ENCODE data around the gene ETV3. TPM values are rescaled to one million over a fixed set of nuclear protein-coding genes. Genes with fewer than 3 reads are reported as not detected.

ETV3 gene
- total and polyA plus RNA-seq, 2 of the 4 experiments (the other 2 are of a cell fraction) = 6.4 to 14.7 TPM

- no peak for TF ChIP-seq SMC3 (IDR thresholded peaks at IDR 0.05; ENCODE audit: low read depth, low read length)
These were observed 26.6 kb downstream of the ETV3 start (continued) for GRCh38 chr1:157111396-157112165.

- no peak overlapping the region for H3K56ac ChIP-seq (ENCODE audit: extremely low read depth, insufficient read depth, low read length)
- no peak for ATAC-seq (ENCODE audit: low read depth)
- H3K4ac ChIP-seq (ENCODE audit: low read depth, low read length) = no peak overlapping the region
- H3K9ac ChIP-seq (ENCODE audit: low read depth, low read length) = no peak overlapping the region
- no peak overlapping the region for H3K23ac ChIP-seq (ENCODE audit: low read depth, low read length)
- peaks cover 10% of the 10 kb centered on the region for H3K4me1 ChIP-seq (ENCODE audit: control insufficient read depth, insufficient read depth, low read length)
- H3K79me1 ChIP-seq (ENCODE audit: low read depth in 1 of 2, low read length in 2 of 2) = no peaks in the 10 kb centered on the region
- ChIA-PET POLR2A (ENCODE audit: unreplicated experiment) (no interaction called here), CTCF (no interaction called here)
- no TSS peak for BruUV-seq (replicated peaks)
- dilution Hi-C loops (cut with HindIII; ENCODE audit: low sequenced_read_pairs, unreplicated experiment) (no loop called here), intact Hi-C loops (cut with micrococcal nuclease) (no loop called here), in situ Hi-C loops (cut with MboI; ENCODE audit: low sequenced_read_pairs) (no loop called here)
- no peak overlapping the region for H3K4me2 ChIP-seq (ENCODE audit: low read depth, low read length)
- no peak overlapping the region for H3K14ac ChIP-seq (replicated peaks; ENCODE audit: low read depth, low read length)
- no peak overlapping the region for H3K27ac ChIP-seq (ENCODE audit: insufficient read depth, low read length)
- no peaks in the 10 kb centered on the region for H3K36me3 ChIP-seq (ENCODE audit: control insufficient read depth, insufficient read depth, low read length)
- no peak overlapping the region for H3K18ac ChIP-seq (ENCODE audit: low read depth, low read length)
- no peak overlapping the region for H2BK120ac ChIP-seq (ENCODE audit: low read depth, low read length)
- no peak for TF ChIP-seq FOS (IDR thresholded peaks at IDR 0.05; ENCODE audit: low read depth, low read length)
- no peak for TF ChIP-seq MAFK (IDR thresholded peaks at IDR 0.05; ENCODE audit: low read depth, low read length)
- TF ChIP-seq SMC3 (IDR thresholded peaks at IDR 0.05; ENCODE audit: low read depth, low read length) = no peak
- TF ChIP-seq NFE2L2 (IDR thresholded peaks at IDR 0.05; ENCODE audit: low read depth, low read length) = no peak
- TF ChIP-seq CEBPB (IDR thresholded peaks at IDR 0.05; ENCODE audit: low read depth, low read length) = no peak
- TF ChIP-seq MXI1 (IDR thresholded peaks at IDR 0.05; ENCODE audit: borderline replicate concordance, low read depth, low read length) = no peak
- H2BK5ac ChIP-seq (ENCODE audit: low read depth, low read length, poor library complexity, severe bottlenecking) = no peak overlapping the region
- no peak overlapping the region for H4K91ac ChIP-seq (ENCODE audit: insufficient read depth, low read depth, low read length)
- no peak overlapping the region for H2AK9ac ChIP-seq (replicated peaks; ENCODE audit: low read depth, low read length, poor library complexity)
- no peak overlapping the region for H4K8ac ChIP-seq (ENCODE audit: low read depth in 2 of 2, low read length in 2 of 2)
- H4K5ac ChIP-seq (ENCODE audit: low read depth, low read length) = no peak overlapping the region
- no peak overlapping the region for H2AFZ ChIP-seq (replicated peaks; ENCODE audit: low read length, poor library complexity)
- WGBS, 2 experiments (ENCODE audit: extremely low coverage in 2 of 2, insufficient read length in 1 of 2) = no CpG with 5 or more reads among the region's 3 CpGs
- peaks cover 20% of the 10 kb centered on the region for H3K9me1 ChIP-seq (ENCODE audit: insufficient read depth, low read length)
- no peak overlapping the region for H2AK5ac ChIP-seq (ENCODE audit: low read depth, low read length)
- H3K4me3 ChIP-seq (ENCODE audit: insufficient read depth, low read depth, low read length) = no peak overlapping the region
- H3K27me3 ChIP-seq (ENCODE audit: control insufficient read depth, insufficient read depth, low read length) = peaks cover 14% of the 10 kb centered on the region
- no peaks in the 10 kb centered on the region for H4K20me1 ChIP-seq (ENCODE audit: insufficient read depth, low read length)
- DNase-seq = no peak
- H2BK15ac ChIP-seq (ENCODE audit: low read depth, low read length) = no peak overlapping the region
- H2BK20ac ChIP-seq (ENCODE audit: low read depth, low read length) = no peak overlapping the region
- H3K9me3 ChIP-seq (ENCODE audit: control insufficient read depth, insufficient read depth, low read length) = no peaks in the 10 kb centered on the region
These were observed 27.5 kb downstream of the ETV3 start for GRCh38 chr1:157110686-157111085.
